Measurements from ENCODE around the gene ADAMTSL2.

The ADAMTSL2 gene

GRCh38 chr9:133534346-133535291 lies at the start of gene ADAMTSL2:
TSS of gene ADAMTSL2 (plus strand) at chr9:133534704. CDS start at chr9:133536713, 2,009 bp downstream.
- DNase-seq (ENCODE audit: insufficient read length, low spot score): no peak
- no peak for TF ChIP-seq CTCF (IDR thresholded peaks at IDR 0.05; ENCODE audit: insufficient read depth, missing control alignments)
- FAIRE-seq: no peak

- no peak for FAIRE-seq
- TF ChIP-seq CTCF (IDR thresholded peaks at IDR 0.05; ENCODE audit: insufficient read depth, missing control alignments): no peak
- DNase-seq (ENCODE audit: insufficient read length, low spot score): no peak
These were observed 48.8 kb upstream of the ADAMTSL2 start for GRCh38 chr9:133485531-133486260.

GRCh38 chr9:133487331-133487725 lies 47.2 kb upstream of the ADAMTSL2 start:
- FAIRE-seq (no peak), DNase-seq (ENCODE audit: insufficient read length, low spot score) (no peak)
- TF ChIP-seq CTCF (IDR thresholded peaks at IDR 0.05; ENCODE audit: insufficient read depth, missing control alignments): no peak

- TF ChIP-seq CTCF (IDR thresholded peaks at IDR 0.05; ENCODE audit: insufficient read depth, missing control alignments): no peak
- FAIRE-seq: no peak
These were observed 45.7 kb upstream of the ADAMTSL2 start for GRCh38 chr9:133488686-133489252.

DNA sequence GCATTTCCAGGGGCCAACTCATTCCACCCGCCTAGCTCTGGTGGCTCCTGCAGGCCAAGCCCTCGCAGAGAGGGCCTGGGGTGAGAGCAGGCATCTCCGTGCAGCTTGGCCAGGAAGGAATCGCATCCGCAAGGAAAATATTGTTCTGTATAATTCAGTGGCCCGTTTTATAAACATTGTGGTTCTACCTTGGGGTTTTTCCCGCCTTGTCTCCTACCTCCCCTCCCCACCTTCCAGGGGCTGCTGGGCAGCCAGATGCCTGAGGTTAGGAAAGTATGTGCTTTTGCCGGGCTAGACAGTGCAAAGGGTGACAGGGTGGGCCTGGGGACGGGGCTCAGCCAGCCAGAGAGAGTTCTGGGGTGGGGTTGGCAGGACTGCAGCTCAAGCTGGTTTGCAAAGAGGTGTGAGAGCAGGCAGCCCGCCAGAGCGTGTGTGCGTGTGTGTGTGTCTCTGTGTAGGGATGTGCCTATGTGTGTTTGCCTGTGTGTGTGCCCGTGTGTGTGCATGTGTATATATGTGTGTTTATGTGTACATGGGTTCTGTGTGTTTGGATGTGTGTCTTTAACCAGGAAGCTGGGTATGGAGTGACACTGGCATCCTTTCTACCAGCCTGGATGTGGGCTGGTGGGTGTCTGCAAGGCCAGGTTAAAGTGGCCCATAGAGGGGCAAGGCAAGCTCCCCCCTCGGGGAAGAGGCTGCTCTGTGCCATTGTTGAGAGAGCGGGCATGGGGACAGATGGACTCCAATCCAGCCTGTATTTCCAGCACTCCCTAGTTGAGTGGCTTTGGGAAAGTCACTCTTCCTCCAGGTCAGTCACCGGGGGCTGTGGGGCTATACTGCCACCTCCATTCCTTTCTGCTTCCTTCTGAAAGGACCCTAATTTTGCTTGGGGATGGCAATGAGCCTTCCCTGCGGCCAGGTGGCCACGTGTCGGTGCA lies 45.0 kb upstream of the ADAMTSL2 start:
- no peak for DNase-seq (ENCODE audit: insufficient read length, low spot score)
- FAIRE-seq: no peak
- no peak for TF ChIP-seq CTCF (IDR thresholded peaks at IDR 0.05; ENCODE audit: insufficient read depth, missing control alignments)

More at GRCh38 chr9:133488686-133489252, 45.7 kb upstream of the ADAMTSL2 start:
- no peak for DNase-seq (ENCODE audit: insufficient read length, low spot score)

DNA sequence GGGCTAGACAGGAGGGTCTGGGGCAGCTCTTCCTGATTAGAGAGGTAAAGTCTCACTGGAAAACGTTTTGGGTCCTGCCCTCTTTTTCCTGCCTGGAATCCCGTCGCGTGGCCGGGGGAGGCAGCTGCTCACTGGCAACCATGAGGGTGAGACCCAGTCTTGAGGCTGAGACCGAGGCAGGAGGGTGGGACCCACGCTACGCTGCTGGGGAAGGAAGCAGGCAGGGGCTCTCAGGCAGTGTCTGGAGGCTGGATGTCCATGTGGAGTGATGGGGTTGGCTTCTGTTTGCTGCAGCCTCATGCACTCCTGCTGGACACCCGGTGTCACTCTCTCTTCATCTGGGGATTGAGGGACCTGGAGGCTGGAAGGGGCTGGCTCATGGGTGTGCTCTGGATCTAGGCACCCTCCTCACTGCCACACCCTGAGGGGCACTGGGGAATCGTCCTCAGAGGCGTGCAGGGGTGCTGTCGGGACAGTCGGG lies 44.3 kb upstream of the ADAMTSL2 start:
- DNase-seq (ENCODE audit: insufficient read length, low spot score): no peak
- FAIRE-seq: no peak
- no peak for TF ChIP-seq CTCF (IDR thresholded peaks at IDR 0.05; ENCODE audit: insufficient read depth, missing control alignments)
